GM12874 (cell line): Measurements from ENCODE around the gene MYO5A.

Source experiments
- TF ChIP-seq, protein P1 (sequence below): IDR thresholded peaks from 2 replicates; pipeline ENCODE4 v1.5.1; 2011; ENCODE audit warnings: low read depth, mild to moderate bottlenecking, control low read depth, low read length, moderate library complexity; ENCODE audit not compliant: insufficient read depth

Gene MYO5A

DNA sequence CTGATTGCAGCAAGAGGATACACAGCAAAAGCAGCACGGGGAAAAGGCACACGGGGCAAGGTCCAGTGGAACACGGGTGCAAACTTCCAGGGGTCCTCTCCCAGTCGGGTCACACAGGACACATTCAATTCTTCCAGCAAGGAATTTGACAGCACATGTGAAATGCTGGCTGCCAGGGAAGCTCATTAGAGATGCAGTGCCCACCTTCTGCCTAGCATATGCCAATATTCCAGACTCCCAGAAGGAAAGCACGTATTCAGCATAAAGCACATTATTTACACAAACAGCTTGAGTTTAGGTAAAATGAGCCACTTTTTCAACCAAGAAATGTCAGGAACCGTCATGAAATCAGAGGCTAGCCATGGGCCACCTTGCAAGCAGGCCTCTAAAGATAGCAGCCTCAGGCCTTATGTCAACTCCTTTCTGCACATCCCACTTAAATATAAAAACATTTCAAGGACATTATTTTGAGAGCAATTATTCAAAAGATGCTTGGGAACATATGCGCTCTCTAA lies 252.4 kb downstream of the MYO5A start:
- TF ChIP-seq, protein P1, sequence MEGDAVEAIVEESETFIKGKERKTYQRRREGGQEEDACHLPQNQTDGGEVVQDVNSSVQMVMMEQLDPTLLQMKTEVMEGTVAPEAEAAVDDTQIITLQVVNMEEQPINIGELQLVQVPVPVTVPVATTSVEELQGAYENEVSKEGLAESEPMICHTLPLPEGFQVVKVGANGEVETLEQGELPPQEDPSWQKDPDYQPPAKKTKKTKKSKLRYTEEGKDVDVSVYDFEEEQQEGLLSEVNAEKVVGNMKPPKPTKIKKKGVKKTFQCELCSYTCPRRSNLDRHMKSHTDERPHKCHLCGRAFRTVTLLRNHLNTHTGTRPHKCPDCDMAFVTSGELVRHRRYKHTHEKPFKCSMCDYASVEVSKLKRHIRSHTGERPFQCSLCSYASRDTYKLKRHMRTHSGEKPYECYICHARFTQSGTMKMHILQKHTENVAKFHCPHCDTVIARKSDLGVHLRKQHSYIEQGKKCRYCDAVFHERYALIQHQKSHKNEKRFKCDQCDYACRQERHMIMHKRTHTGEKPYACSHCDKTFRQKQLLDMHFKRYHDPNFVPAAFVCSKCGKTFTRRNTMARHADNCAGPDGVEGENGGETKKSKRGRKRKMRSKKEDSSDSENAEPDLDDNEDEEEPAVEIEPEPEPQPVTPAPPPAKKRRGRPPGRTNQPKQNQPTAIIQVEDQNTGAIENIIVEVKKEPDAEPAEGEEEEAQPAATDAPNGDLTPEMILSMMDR: no peak

DNA sequence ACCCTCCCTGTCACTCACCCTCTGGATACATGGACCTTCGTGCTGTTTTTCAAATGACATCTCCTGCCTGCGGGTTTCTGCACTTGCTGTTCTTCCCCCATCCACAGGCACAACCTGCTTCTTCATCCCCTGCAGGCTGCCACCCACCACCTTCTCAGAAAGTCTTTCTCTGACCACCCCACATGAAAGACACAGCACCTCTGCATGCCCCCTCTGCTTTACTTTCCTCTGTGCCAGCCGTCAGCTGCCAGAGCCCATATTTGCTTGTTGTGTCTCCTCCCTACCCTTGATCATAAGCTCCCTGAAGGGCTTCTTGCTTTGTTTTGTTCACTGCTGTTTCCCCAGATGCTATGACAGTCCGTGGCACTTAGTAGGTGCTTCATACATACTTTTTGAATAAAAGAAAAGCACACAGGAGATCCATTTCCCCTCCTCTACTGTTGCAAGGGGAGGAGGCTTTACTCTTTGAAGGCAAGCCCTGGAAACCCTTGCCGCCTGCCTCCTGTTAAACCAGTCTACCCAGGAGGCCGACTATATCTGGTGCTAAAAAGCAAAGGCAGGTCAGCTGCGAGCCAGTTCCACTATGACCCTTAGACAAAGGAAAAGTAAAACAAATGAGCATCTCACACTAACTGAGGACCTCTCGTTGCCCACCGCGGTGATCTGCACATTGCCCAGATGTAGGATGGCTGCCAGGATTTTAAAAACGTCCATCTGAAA lies 265.0 kb downstream of the MYO5A start:
- TF ChIP-seq, protein P1: no peak

DNA sequence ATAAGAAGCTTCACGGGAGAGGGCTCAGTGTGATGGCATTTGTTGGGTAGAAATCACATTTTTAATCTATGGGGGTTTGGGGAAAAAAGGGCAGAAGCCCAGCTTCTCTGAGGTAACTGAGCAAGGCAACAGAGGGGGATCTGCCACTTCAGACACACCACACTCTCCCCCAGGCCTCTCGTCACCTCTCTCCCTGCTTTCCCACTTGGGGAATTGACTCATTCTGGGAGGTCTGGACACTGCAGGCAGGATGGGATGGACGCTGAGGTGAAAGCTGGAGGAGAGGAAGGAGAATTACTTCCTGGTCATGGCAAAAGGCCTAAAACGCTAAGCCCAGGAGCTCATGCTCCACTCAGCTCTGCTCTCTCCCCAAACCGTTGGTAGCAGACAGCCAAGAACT lies 266.3 kb downstream of the MYO5A start:
- TF ChIP-seq, protein P1: no peak

DNA sequence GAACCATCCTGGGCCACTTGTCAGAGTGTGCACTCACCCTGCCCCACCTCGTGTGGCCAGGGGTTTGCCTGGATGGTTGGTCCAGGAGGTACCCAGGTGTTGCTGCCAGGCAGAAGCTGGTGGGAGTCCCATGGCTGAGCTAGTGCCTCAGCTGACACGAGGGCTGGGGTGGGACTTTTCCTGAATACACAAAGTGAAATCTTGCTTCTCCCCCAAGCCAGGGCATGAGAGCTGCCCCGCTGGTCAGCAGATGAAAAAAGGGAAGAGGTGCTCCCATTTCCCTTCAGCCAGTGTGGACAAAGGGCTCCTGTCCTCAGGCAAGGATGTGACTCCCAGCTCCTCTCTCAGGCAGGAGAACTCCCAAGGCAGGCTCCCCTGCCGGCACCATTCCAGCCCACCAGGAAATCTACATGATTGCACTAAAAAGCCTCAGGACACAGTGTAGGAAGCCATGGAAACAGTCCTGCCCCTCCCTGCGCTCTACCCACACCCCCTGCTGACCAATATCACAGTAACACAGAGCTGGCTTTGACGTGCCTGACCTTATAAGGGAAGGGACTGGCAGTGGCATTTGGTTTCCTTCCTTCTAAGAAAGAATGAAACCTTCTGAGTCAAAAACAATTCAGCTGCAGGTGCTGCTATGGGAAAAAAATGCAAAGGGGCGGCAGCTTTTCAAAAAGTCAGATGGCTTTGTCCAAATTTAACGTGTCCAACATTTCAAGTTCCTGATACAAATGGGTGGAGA lies 267.0 kb downstream of the MYO5A start:
- TF ChIP-seq, protein P1: no peak

DNA sequence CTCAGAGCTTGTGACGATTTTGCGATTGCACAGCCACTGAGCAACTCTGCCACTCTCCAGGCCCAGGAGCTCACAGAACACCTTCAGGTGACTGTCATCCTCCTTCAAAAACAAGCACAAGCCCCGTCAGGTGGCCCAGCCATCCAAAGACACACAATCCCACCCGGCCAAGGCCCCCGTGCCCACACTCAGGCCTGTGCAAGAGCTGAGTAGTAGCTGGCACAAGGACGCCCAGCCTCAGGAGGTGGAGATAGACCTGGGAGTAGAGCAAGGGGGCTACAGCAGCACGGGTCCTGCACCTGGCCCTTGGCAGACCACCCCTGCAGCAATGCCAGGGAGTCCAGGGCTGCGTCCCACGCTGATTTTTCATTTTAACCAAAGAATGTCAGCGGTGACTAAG lies 267.7 kb downstream of the MYO5A start:
- TF ChIP-seq, protein P1: no peak

DNA sequence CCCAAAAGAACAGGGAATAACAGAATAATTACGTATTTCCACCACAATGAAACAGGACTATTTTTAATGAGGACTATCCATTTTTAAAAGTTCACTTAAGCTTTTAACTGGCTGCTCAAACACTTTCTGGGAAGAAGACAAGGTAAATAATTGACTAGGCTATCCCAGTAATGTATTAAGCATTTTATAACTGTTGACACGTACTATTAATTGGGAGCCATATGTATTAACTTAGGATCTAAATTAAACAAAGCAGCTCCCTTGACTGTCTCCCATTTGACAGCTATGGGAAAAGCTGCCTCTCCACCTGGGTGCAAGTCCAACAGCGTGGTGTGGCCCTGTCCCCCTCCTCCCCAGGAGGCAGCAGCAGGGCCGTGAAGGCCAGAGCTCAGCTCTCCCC lies 269.2 kb downstream of the MYO5A start:
- TF ChIP-seq, protein P1: no peak

DNA sequence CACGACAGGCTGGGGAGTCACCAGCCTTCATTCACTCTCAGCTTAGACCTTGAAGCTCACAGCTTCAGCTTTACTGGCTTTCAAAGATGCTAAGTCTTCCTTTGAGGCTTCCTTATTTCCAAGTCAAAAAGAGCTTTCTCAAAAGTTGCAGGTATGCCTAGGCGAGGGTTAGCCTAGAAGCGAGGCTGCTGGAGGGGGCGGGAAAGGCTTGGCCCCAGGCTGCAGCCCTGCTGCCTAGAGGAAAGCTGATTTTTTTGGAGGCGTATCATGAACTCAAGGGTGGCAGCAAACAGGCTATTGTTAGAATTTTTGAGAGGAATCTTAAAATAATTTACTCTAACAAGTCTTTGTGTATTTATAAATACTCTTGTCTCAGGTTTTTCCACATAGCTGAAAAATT lies 270.2 kb downstream of the MYO5A start:
- TF ChIP-seq, protein P1: no peak
